Measurements from ENCODE around the gene RACGAP1. TPM values are rescaled to one million over a fixed set of nuclear protein-coding genes. Genes with fewer than 3 reads are reported as not detected.

The RACGAP1 gene
- total and polyA plus RNA-seq, 2 experiments from 2014 or later = 35.4 to 55.4 TPM

GRCh38 chr12:50057000-50057841 lies 31.9 kb upstream of the RACGAP1 start, which contains the start of gene ASIC1:
TSS of gene ASIC1 (plus strand) at chr12:50057596. CDS start at chr12:50058767, 1,171 bp downstream.
- no peaks in the 10 kb centered on the region for H3K4me1 ChIP-seq (ENCODE audit: insufficient read depth)
- H3K4me3 ChIP-seq = peak within 1 kb of the TSS; percentile 75
- H3K27me3 ChIP-seq (replicated peaks; ENCODE audit: insufficient read depth) = peaks cover 3% of the 10 kb centered on the region; the same call in 1 of the 2 replicates
- WGBS, 2 experiments (ENCODE audit: low coverage in 1 of 2, low lambda C conversion rate in 2 of 2, missing lambda C conversion rate in 2 of 2) = 4 to 6% methylated on average over 36 to 60 of the region's 88 CpGs
- H3K79me2 ChIP-seq (ENCODE audit: insufficient read depth) = no peaks in the 10 kb centered on the region
- H3K9me2 ChIP-seq (ENCODE audit: insufficient read depth) = no peaks in the 10 kb centered on the region
- DNase-seq = peak; percentile 81
- TF ChIP-seq EZH2 (IDR thresholded peaks at IDR 0.05; ENCODE audit: insufficient read depth, poor library complexity, severe bottlenecking) (no peak), EZH2phosphoT487 (IDR thresholded peaks at IDR 0.05; ENCODE audit: insufficient read depth, low read depth) (no peak)
- no peak within 1 kb of the TSS for H3K27ac ChIP-seq
- H3F3A ChIP-seq (ENCODE audit: insufficient read depth) = no peaks in the 10 kb centered on the region; the same call in 1 of the 2 replicates
- H3K9me3 ChIP-seq (ENCODE audit: low read depth) = no peaks in the 10 kb centered on the region
- H3K9ac ChIP-seq = peak within 1 kb of the TSS; percentile 50
- H2AFZ ChIP-seq = peak within 1 kb of the TSS; percentile 76
- peak within 1 kb of the TSS; percentile 79 for H3K4me2 ChIP-seq (ENCODE audit: unreplicated experiment)
- no peaks in the 10 kb centered on the region for H3K36me3 ChIP-seq (ENCODE audit: low read depth)
- no peaks in the 10 kb centered on the region for H4K20me1 ChIP-seq (ENCODE audit: insufficient read depth)
- in situ Hi-C loops (cut with MboI) = loop anchor here (5.0 to 25.0 kb wide), 3 partner anchors 90 to 282 kb away; no protein-coding TSS in a partner anchor

- DNase-seq = no peak
- peak overlapping the region; percentile 79 for H3K4me2 ChIP-seq (ENCODE audit: unreplicated experiment)
- H3K9me3 ChIP-seq (ENCODE audit: low read depth) = no peaks in the 10 kb centered on the region
- no peaks in the 10 kb centered on the region for H3K79me2 ChIP-seq (ENCODE audit: insufficient read depth)
- peaks cover 9% of the 10 kb centered on the region; the same call in 1 of the 2 replicates for H3K27me3 ChIP-seq (replicated peaks; ENCODE audit: insufficient read depth)
- H3K4me3 ChIP-seq = peak overlapping the region; percentile 75
- H3K36me3 ChIP-seq (ENCODE audit: low read depth) = no peaks in the 10 kb centered on the region
- WGBS, 2 experiments (ENCODE audit: low coverage in 1 of 2, low lambda C conversion rate in 2 of 2, missing lambda C conversion rate in 2 of 2) = 45 to 49% methylated on average over 3 of the region's 3 CpGs
- no peaks in the 10 kb centered on the region; the same call in 1 of the 2 replicates for H3F3A ChIP-seq (ENCODE audit: insufficient read depth)
- no peaks in the 10 kb centered on the region for H3K9me2 ChIP-seq (ENCODE audit: insufficient read depth)
- no peak overlapping the region for H2AFZ ChIP-seq
- no peak overlapping the region for H3K9ac ChIP-seq
- TF ChIP-seq EZH2phosphoT487 (IDR thresholded peaks at IDR 0.05; ENCODE audit: insufficient read depth, low read depth) (no peak), EZH2 (IDR thresholded peaks at IDR 0.05; ENCODE audit: insufficient read depth, poor library complexity, severe bottlenecking) (no peak)
- H3K27ac ChIP-seq = no peak overlapping the region
- in situ Hi-C loops (cut with MboI) = loop anchor here (5.0 to 25.0 kb wide), 3 partner anchors 89 to 282 kb away; no protein-coding TSS in a partner anchor
- no peaks in the 10 kb centered on the region for H4K20me1 ChIP-seq (ENCODE audit: insufficient read depth)
- no peaks in the 10 kb centered on the region for H3K4me1 ChIP-seq (ENCODE audit: insufficient read depth)
These were observed 31.3 kb upstream of the RACGAP1 start for GRCh38 chr12:50056639-50056976.

GRCh38 chr12:50055831-50056638 lies 30.7 kb upstream of the RACGAP1 start:
- in situ Hi-C loops (cut with MboI) = loop anchor here (5.0 to 25.0 kb wide), 3 partner anchors 89 to 281 kb away; no protein-coding TSS in a partner anchor

GRCh38 chr12:50053583-50053982 lies 28.3 kb upstream of the RACGAP1 start:
- no peaks in the 10 kb centered on the region for H3K4me1 ChIP-seq (ENCODE audit: insufficient read depth)
- H3K4me2 ChIP-seq (ENCODE audit: unreplicated experiment) = no peak overlapping the region
- H3K9me3 ChIP-seq (ENCODE audit: low read depth) = no peaks in the 10 kb centered on the region
- TF ChIP-seq EZH2 (IDR thresholded peaks at IDR 0.05; ENCODE audit: insufficient read depth, poor library complexity, severe bottlenecking) (no peak), EZH2phosphoT487 (IDR thresholded peaks at IDR 0.05; ENCODE audit: insufficient read depth, low read depth) (no peak)
- H3K79me2 ChIP-seq (ENCODE audit: insufficient read depth) = no peaks in the 10 kb centered on the region
- no peaks in the 10 kb centered on the region for H4K20me1 ChIP-seq (ENCODE audit: insufficient read depth)
- DNase-seq = no peak
- no peaks in the 10 kb centered on the region for H3K36me3 ChIP-seq (ENCODE audit: low read depth)
- H3K4me3 ChIP-seq = no peak overlapping the region
- H3F3A ChIP-seq (ENCODE audit: insufficient read depth) = no peaks in the 10 kb centered on the region; the same call in 1 of the 2 replicates
- WGBS, 2 experiments (ENCODE audit: low coverage in 1 of 2, low lambda C conversion rate in 2 of 2, missing lambda C conversion rate in 2 of 2) = 30 to 44% methylated on average over 1 of the region's 1 CpG
- no peaks in the 10 kb centered on the region for H3K9me2 ChIP-seq (ENCODE audit: insufficient read depth)
- no peak overlapping the region for H3K27ac ChIP-seq
- in situ Hi-C loops (cut with MboI) = loop anchor here (10.0 to 25.0 kb wide), 2 partner anchors 191 to 279 kb away; no protein-coding TSS in a partner anchor
- no peak overlapping the region for H3K9ac ChIP-seq
- H3K27me3 ChIP-seq (replicated peaks; ENCODE audit: insufficient read depth) = peaks cover 9% of the 10 kb centered on the region; the same call in 1 of the 2 replicates
- H2AFZ ChIP-seq = no peak overlapping the region

More at GRCh38 chr12:50055831-50056638, 30.7 kb upstream of the RACGAP1 start:
- Histone ChIP-seq H3F3A (ENCODE audit: insufficient read depth) (no peaks in the 10 kb centered on the region; the same call in 1 of the 2 replicates), H3K27me3 (replicated peaks; ENCODE audit: insufficient read depth) (peaks cover 9% of the 10 kb centered on the region; the same call in 1 of the 2 replicates), H3K9ac (no peak overlapping the region), H3K4me2 (ENCODE audit: unreplicated experiment) (no peak overlapping the region), H3K36me3 (ENCODE audit: low read depth) (no peaks in the 10 kb centered on the region), H3K4me3 (0 out of 2 replicates have a peak overlapping the region, but pooled peaks have one; percentile 35), H3K9me2 (ENCODE audit: insufficient read depth) (no peaks in the 10 kb centered on the region), H4K20me1 (ENCODE audit: insufficient read depth) (no peaks in the 10 kb centered on the region), H3K9me3 (ENCODE audit: low read depth) (no peaks in the 10 kb centered on the region), H2AFZ (peak overlapping the region; percentile 33; the same call in 1 of the 2 replicates), H3K4me1 (ENCODE audit: insufficient read depth) (no peaks in the 10 kb centered on the region), H3K79me2 (ENCODE audit: insufficient read depth) (no peaks in the 10 kb centered on the region), H3K27ac (no peak overlapping the region)
- peak; percentile 69 for DNase-seq
- 2 to 3% methylated on average over 15 to 17 of the region's 17 CpGs for WGBS, 2 experiments (ENCODE audit: low coverage in 1 of 2, low lambda C conversion rate in 2 of 2, missing lambda C conversion rate in 2 of 2)
- TF ChIP-seq EZH2 (IDR thresholded peaks at IDR 0.05; ENCODE audit: insufficient read depth, poor library complexity, severe bottlenecking) (no peak), EZH2phosphoT487 (IDR thresholded peaks at IDR 0.05; ENCODE audit: insufficient read depth, low read depth) (no peak)

Data from GM23248 (cell line).